ENCODE data around the gene JAG2.

JAG2 gene

DNA sequence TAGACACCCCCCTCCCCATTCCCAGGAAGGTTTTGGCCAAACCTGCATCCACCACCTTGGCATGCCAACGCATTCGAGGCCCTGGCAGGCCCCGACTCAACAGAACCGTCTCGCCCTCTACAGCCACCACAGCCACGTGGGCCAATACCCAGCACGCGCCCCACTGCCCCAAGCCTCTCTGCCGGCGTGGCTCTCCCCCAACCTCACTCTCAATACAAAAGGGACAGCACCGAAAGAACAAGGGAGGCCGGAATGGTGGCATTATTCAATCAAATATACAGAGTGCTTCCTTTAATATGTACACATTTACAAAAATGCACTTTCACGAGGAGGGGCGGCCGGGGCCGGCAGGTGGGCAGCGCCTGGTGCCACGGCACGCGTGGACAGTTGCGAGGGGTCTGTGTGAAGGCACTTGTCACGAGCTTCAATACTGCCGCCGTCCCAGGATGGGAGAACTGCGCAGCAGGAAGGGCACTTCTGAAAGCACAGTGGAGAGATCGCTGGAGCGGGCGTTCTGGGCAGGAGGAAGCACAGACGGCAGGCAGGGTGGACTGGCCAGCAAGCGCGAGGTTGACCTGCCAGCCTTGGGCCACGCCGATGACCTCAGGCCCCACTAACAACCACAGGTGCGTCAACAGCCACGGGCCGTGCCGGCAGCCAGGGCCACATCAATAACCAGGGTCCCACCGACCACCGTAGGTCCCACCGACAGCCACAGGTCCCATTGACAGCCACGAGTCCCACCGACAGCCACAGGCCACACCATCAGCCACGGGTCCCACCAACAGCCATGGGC, 26.9 kb downstream of the JAG2 start:
- no peak for DNase-seq

DNA sequence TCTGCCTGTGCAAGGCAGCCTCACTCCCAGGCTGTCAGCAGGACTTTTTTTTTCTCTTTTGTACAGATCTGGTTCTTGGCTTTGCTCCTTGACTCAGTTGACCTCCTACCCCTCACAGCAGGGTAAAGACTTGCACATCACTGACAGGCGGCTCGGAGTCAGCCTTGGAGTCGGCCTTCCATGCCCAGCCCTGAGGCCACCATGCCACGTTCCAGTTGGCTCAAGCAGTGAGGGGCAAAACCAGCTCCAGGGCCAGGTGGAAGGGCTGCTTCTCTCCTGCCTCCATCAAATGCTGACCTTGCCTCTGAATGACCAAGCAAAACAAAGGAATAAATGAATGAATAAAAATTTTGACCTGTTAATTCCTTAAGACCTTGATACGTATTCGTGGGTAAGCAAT, 27.6 kb downstream of the JAG2 start:
- no peak for DNase-seq

DNA sequence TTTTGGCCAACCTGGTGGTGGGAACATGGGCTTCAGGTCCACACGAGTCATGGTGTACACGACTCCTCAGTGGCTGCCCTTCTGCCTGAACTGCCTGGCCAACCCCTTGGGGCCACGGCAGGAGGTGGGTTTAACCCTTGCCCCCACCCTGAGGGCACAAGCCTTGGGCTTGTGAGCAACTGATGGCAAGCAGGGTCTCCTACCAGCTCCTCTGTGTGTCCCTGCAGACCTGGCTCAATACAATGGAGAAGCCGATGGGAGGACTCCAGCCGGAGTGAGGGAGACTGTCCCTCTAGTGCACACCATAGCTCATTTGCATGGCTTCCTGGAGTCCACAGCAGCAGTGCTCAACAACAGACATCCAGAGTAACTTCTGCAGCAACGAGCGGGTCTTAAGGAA, 28.0 kb downstream of the JAG2 start:
- DNase-seq: no peak

DNA sequence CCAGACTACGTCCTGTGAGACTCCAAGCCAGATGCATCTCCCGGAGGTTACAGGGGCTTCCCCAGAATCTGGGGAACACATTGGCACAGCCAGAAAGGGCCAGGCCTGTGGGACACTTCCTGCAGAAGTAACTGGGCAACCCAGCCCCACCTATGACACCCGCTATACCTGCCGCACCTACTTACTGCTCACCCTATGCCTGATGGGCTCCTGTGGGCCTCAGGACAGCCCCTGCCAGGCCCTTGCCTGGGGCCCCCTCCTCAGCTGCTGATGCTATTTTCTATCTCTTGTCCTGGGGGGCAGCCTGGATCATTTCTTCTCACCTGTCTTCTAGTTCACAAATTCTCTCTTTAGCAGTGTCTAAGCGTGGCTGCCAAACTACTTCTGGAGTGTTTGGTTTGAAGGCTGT, 28.7 kb downstream of the JAG2 start:
- no peak for DNase-seq

DNA sequence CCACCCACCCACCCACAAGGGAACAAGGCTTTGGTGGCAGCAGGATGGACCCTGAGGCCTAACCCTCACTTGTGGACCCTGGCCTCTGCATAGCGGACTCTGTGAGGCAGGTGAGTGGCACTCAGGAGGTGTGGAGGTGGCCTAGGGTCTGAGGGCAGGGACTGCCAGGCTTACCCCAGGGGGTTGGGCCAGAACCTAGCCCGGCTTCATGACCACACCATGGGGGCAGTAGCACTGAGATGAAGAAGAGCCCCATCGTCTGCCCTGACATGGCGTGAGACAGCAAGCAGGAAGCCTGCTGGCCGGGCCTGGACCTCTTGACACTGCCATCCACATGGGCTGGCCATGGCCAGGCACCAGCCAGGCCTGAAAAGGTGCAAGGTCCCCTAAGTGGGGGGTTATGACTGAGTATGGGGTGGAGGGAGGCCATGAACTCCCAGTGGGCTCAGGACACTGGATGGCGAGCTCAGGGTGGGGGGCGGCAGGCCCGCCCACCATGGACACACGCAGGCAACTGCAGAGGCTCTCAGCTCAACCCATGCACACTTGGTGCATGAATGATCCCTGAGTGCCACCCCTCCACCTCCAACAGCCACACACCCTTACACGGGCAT, 29.3 kb downstream of the JAG2 start:
- DNase-seq: no peak

DNA sequence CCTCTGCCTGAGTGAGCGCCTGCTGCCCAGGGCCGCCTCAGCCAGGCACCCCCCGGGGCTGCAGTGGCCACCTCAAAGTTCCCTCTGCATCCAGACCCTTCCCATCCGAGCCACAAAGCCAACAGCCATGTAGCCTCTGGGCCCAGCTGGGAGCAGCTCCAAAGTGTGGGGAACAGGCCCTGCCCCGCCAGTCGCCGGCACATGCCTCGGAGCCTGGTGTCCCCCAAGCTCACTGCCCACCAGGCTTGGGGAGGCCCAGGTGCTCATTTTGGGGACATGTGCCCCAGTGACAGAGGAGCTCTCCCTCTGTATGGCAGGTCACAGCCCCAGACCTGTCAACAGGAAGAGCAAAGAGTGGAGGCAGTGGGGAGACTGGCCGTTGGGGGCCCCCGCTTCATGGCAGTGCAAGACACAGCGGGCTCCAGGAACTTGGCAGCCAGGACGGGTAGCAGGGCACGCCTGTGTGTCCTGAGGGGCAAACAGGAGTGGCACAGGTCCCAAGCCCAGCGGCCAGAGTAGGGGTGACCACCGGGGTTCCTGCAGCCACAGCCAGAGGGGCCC, 29.9 kb downstream of the JAG2 start:
- no peak for DNase-seq

DNA sequence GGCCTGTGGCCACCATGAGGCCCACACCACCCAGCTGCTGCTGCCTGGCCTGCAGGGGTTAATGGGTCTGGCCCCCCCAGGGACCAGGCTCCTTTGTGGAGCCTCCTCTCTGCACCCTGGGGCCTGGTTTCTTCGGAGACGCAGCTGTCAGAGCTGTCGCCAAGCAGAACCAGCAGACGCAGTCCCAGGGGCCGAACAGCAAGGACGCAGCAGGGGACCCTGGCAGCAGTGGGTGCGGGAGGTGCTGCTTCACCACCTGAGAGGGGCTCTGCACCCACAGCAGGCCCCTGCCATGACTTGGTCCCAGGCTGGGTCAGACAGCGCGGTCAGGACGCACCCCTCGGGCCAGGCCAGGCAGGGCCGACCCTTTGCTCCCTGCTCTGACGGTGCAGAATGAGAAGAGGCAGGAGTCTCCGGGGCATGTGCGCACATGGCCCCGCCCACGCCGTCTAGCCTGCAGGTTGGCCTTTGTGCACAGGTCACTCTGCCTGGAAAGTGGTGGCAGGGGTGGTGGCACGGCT, 30.5 kb downstream of the JAG2 start:
- DNase-seq: no peak

DNA sequence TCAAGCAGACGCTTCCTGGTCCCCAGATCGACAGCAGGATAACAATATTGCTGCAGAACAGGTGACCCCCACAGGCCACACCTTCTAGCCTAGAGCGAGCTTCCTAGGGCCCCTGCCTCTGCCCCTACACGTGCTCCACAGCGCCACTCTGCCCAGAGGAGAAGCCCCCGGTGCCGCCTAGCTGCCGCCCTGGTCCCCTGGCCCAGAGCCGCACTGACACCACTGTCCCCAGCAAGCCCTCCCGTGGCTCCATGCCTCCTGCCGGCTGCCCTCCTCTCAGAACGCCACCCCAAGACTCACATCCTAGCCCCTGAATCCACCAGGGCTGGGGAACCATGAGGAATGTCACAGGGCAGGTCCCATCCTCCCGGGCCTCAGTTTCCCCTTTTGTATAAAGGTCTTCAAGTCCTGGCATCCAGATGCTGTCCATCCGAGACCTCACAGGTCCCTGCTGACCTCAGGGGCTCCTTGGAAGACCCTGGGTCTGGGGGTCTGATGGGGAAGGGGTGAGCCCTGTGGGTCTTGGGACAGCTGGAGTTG, 31.0 kb downstream of the JAG2 start:
- DNase-seq: no peak

DNA sequence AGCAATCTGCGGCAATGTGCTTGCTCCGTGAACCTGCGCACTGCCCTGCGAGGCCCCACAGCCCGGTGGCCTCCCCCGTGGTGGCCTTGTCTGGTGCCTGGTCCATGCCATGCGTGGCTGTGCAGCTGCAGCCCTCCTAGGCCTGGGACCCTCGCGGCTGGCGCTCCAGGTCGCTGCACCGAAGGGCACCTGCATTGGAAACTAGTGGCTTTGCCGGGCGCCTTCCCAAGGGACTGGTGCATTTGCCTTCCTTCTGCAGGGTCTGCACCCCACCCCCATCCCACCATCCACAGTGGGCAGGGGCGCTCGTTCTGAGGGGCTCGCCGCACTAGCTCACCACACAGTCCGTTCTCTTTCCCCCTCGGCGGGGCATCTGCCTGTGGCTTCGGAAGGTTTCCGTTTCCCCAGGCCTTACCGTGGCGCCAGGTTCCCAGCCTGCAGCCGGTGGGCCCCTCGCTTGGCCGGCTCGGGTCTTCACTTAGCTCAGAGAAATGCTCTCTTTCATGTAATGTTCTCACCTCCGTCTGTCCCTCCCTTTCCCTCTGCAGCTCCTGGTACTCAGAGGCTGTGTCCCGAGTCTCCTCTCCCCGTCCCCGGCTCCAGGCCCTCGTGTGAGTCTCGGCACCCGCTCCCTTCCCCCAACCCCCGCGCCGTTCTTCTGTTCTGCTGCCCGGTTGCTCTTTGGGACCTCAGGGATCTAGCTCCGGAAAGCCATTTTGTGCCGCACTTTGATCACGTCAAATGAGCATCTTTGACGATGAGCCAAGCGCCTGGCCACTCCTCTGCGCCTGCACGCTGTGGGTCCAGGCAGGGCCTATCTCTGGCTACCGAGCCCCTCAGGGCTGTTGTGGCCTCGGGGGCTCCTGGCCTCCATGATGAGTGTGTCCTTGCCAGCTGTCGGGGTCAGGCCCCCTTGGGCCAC, 31.9 kb downstream of the JAG2 start:
- no peak for DNase-seq

DNA sequence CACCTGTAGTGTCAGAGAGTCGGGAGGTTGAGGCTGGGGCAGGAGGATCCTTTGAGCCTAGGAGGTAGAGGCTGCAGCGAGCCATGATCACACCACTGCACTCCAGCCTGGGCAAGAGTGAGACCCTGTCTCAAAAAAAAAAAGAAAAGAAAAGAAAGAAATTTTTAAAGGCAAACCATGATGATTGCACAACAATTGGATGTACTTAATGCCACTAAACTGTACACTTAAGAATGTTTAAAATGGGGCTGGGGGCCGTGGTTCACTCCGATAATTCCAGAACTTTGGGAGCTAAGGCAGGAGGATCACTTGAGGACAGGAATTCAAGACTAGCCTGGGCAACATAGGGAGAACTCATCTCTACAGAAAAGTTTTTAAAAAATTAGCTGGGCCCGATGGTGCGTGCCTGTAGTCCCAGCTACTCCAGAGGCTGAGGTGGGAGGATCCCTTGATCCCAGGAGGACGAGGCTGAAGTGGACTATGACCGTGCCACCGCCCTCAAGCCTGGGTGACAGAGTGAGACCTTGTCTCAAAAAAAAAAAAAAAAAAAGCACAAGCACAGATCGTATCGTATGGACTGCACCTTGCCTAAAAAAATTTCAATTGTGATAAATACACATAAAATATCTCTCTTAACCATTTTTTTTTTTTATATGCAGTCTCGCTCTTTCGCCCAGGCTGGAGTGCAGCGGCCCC, 32.7 kb downstream of the JAG2 start:
- no peak for DNase-seq

DNA sequence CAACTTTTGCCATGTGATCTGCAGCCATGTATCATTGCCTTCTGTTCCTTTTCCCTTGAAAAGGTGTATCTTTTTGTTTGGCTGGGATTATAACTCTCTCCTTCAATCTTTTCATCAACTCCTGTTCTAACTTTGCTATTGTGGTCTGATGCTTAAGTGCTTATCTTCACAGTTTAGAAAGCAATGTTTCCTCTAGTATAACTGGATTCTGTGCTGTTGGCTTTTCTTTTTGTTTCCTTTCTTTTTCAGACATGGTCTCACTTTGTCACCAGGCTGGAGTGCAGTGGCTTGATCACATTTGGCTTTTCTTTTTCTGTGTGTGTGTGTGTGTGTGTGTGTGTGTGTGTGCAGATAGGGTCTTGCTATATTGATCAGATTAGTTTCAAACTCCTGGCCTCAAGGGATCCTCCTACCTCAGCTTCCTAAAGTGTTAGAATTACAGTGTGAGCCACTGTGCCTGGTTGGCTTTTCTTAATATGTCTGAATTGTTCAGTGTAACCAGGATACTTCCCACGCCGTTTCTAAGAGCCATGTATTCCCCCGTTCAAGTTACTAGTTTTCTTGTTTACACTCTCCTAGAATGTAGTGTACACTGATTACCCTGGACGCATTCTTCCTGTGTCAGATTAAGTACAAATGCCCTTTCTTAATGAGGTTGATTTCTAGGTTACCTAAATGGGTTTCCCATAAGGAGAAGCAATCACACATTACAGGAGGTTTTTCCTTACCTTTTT, 35.5 kb downstream of the JAG2 start:
- DNase-seq: no peak

DNA sequence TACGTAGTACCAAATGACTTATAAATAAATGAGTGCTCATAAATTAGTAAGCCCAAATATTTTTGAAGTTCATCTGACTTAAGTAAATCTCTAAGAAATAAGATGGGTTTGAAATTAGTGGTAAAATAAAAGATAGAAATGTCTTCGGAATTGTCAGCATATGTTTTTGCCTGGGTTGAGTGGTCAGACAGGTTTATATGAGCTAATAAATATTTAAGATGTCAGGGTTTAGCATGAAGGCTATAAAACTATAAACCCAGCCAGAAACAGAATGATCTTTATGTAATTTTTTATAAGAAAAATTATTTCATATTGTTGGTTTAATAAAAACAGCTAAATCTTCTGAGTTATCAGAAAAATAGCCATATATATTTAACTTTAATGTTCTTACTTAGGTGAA, 37.3 kb downstream of the JAG2 start:
- no peak for DNase-seq

DNA sequence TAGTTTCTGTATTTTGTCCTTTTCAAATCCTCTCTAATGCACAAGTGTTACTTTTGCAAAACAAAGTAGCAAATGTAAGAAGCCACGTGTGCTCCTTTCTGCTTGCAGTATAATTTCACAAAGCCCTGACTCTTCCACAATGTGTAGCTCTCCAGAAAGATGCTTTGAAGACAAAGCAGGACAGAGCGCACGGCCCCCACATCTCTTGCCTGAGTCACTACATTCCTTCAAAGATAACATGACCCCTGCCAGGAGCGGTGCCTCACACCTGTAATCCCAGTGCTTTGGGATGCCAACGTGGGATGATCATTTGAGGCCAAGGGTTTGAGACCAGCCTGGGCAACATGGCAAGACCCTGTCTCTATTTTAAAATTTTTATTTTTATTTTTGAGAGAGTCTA, 40.5 kb downstream of the JAG2 start:
- DNase-seq: no peak

DNA sequence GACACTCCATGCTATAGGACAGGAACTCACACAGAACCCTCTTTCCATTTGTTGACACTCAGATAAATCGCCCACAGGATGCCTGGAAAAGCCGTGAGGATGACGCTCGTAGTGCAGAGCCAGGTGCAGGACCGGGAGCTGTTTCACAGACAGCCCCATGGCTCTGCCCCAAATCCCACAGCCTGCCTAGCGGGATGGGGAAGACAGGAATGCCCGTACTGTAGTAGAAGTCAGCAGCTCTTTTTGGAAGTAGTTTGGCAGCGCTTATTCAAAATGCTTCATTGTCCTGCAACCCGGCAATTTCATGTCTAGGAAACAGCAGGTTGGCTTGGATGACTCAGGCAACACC, 41.6 kb downstream of the JAG2 start:
- DNase-seq: no peak

DNA sequence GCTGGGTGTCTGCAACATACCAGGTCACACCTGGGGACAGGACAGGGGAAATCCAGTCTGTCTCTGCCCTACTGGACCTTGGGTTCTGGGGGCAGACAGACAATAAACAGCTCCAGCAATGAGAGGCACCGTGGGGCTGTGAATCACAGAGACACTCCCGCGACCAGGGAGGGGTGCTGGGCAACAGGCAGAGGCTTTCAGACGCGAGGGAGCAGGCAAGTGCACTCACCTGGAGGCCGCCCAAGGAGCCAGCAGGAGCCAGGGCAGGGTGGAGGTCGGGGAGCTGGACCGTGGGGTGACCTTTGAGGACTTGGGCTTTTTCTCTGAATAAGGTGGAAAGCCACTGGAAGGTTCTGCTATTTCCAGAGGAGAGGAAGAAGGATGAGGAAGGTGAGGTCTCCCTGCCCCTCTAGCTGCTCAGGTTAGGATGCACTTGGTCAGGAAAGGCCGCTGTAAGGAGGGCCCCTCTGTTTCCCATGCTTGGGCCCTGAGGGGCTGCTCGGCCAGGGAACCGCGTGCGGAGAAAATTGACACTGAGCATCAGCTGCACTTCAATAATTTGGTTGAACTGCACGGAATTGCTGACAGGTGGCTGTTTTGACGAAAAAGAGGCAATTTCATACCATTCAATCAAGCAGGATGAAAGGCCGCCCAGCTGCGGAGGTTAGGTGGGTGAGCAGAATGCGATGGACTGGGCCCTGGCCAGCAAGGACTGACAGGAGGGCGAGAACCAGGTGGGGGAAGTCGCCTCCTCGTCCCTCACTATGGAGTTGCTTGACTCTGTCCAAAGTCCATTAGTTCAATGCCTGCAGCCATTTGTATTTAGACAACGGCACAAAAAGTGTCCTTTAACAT, 42.2 kb downstream of the JAG2 start:
- no peak for DNase-seq

DNA sequence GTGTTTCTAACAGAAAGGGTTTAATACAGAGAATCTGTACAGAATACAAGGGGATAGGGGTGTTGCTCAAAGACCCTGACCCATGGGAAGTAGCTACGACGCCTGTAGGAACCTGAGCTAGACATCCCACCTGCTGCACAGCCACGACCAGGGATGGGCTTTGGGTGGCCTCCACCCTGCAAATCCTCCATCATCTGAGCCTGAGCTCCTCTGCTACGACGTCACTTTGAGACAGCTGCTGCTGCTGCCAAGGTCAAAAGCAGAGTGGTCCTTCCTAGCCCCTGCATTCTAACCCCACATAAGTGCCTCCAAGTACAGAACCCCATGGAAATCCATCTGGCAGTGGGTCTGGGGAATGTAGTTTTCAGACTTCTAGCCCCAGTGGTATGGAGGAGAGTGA, 43.8 kb downstream of the JAG2 start:
- DNase-seq: no peak

DNA sequence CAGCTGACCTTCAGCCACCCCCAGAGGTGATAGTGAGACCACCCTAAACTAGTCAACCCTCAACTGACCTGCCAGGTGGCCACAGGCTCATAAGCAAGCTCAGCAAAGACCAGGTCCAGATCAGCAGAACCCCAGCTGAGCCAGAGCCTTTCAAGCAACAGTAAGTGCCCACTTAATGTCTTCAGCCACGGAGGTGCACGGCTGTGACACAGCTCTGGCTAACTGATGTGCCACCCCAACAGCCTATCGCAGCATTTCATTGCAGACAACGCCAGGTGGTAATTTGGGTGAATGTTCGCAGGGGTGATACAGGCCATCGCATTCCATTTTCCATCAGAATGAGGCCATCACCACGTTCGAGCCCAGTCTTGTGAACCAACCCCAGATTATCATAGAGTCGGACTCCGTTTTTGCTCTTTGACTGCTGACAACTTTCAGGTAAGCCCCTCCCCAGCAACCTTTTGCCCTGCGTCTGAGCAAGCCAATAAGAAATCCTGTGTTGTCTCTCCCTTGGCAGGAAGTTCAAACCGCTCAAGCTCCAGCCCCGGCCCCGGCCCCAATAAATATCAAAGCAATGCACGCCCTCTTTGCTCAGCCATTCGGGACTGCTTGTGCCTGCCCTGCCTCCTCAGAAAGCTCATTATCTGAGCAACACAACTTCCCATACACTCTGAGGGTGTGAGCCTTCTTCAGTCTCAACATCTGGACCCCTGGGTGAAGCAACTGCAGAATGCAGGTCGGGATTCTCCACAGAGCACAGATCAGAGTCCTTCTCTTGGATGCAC, 44.4 kb downstream of the JAG2 start:
- DNase-seq: no peak

DNA sequence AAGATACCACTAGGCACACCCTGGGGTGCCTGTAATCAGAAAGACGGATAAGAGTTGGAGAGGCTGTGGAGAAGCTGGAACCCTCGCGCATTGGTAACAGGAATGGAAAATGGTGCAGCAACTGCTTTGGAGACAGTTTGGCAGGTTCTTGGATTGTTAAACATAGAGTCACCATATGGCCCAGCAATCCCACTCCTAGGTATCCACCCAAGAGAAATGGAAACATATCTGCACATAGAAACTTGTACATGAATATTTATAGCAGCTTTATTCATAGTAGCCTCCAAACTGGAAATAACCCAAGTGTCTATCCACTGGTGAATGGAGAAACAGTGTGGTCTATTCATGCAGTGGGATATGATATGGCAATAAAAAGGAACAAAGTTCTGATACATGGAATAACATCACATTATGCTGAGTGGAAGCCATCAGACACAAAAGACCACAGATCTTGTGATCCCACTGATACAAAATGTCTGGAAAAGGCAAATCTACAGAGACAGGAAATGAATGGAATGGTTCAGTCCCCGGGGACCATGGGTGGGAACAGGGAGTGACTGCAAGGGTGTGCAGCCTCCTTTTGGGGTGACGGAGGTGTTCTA, 45.4 kb downstream of the JAG2 start:
- no peak for DNase-seq
